Measurements from ENCODE around the gene CHRNA5.
"Not testable (repeated sequence)": the region's sequence is repeated elsewhere in the genome, so short reads cannot be mapped to it uniquely, and the experiment has no call there.

CHRNA5 gene

GRCh38 chr15:78537266-78537905 is 27.9 kb upstream of the CHRNA5 start:
- Histone ChIP-seq H3K9me3 (ENCODE audit: low read length) (no peaks in the 10 kb centered on the region), H2AFZ (ENCODE audit: low read length) (no peak overlapping the region), H3K36me3 (ENCODE audit: insufficient read depth, low read length) (peaks cover 9% of the 10 kb centered on the region), H3K9me2 (ENCODE audit: low read depth, low read length) (no peaks in the 10 kb centered on the region), H3K4me3 (ENCODE audit: low read depth, low read length, poor library complexity, severe bottlenecking) (no peak overlapping the region), H3F3A (ENCODE audit: insufficient read depth, low read length) (no peaks in the 10 kb centered on the region), H3K4me1 (ENCODE audit: insufficient read depth, low read length, severe bottlenecking) (peaks cover 19% of the 10 kb centered on the region), H3K27me3 (ENCODE audit: insufficient read depth, low read length) (no peaks in the 10 kb centered on the region), H3K9ac (ENCODE audit: low read length) (no peak overlapping the region), H3K27ac (ENCODE audit: low read depth, low read length, poor library complexity, severe bottlenecking) (no peak overlapping the region), H4K20me1 (ENCODE audit: insufficient read depth, low read length) (no peaks in the 10 kb centered on the region), H3K79me2 (ENCODE audit: insufficient read depth, low read length) (peaks cover 20% of the 10 kb centered on the region), H3K4me2 (ENCODE audit: low read length) (no peak overlapping the region)
- TF ChIP-seq, protein P1, sequence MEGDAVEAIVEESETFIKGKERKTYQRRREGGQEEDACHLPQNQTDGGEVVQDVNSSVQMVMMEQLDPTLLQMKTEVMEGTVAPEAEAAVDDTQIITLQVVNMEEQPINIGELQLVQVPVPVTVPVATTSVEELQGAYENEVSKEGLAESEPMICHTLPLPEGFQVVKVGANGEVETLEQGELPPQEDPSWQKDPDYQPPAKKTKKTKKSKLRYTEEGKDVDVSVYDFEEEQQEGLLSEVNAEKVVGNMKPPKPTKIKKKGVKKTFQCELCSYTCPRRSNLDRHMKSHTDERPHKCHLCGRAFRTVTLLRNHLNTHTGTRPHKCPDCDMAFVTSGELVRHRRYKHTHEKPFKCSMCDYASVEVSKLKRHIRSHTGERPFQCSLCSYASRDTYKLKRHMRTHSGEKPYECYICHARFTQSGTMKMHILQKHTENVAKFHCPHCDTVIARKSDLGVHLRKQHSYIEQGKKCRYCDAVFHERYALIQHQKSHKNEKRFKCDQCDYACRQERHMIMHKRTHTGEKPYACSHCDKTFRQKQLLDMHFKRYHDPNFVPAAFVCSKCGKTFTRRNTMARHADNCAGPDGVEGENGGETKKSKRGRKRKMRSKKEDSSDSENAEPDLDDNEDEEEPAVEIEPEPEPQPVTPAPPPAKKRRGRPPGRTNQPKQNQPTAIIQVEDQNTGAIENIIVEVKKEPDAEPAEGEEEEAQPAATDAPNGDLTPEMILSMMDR (IDR thresholded peaks at IDR 0.05; ENCODE audit: low read length): no peak

GRCh38 chr15:78538358-78538757 is 27.0 kb upstream of the CHRNA5 start:
- no peak for TF ChIP-seq EZH2 (IDR thresholded peaks at IDR 0.05; ENCODE audit: borderline replicate concordance, low read length)
- TF ChIP-seq, protein P1 (IDR thresholded peaks at IDR 0.05; ENCODE audit: low read length): no peak
- Histone ChIP-seq H3K9ac (ENCODE audit: low read length) (no peak overlapping the region), H3K9me3 (ENCODE audit: low read length) (no peaks in the 10 kb centered on the region), H3K9me2 (ENCODE audit: low read depth, low read length) (no peaks in the 10 kb centered on the region), H3K79me2 (ENCODE audit: insufficient read depth, low read length) (peaks cover 24% of the 10 kb centered on the region), H2AFZ (ENCODE audit: low read length) (no peak overlapping the region), H3K27ac (ENCODE audit: low read depth, low read length, poor library complexity, severe bottlenecking) (no peak overlapping the region), H3K4me1 (ENCODE audit: insufficient read depth, low read length, severe bottlenecking) (peaks cover 21% of the 10 kb centered on the region), H3K4me3 (ENCODE audit: low read depth, low read length, poor library complexity, severe bottlenecking) (no peak overlapping the region), H3K4me2 (ENCODE audit: low read length) (no peak overlapping the region), H3F3A (ENCODE audit: insufficient read depth, low read length) (no peaks in the 10 kb centered on the region), H3K36me3 (ENCODE audit: insufficient read depth, low read length) (peaks cover 19% of the 10 kb centered on the region), H4K20me1 (ENCODE audit: insufficient read depth, low read length) (no peaks in the 10 kb centered on the region), H3K27me3 (ENCODE audit: insufficient read depth, low read length) (no peaks in the 10 kb centered on the region)

- Histone ChIP-seq H3K27ac (ENCODE audit: low read depth, low read length, poor library complexity, severe bottlenecking) (peak overlapping the region; percentile 15), H3K79me2 (ENCODE audit: insufficient read depth, low read length) (peaks cover 24% of the 10 kb centered on the region), H3K4me3 (ENCODE audit: low read depth, low read length, poor library complexity, severe bottlenecking) (peak overlapping the region; percentile 89), H3K4me2 (ENCODE audit: low read length) (peak overlapping the region; percentile 75), H3K36me3 (ENCODE audit: insufficient read depth, low read length) (peaks cover 31% of the 10 kb centered on the region), H3K9ac (ENCODE audit: low read length) (peak overlapping the region; percentile 94), H3K4me1 (ENCODE audit: insufficient read depth, low read length, severe bottlenecking) (peaks cover 21% of the 10 kb centered on the region)
- not testable (repeated sequence) for H2AFZ ChIP-seq (ENCODE audit: low read length); H4K20me1 ChIP-seq (ENCODE audit: insufficient read depth, low read length); H3F3A ChIP-seq (ENCODE audit: insufficient read depth, low read length); H3K27me3 ChIP-seq (ENCODE audit: insufficient read depth, low read length); H3K9me2 ChIP-seq (ENCODE audit: low read depth, low read length); H3K9me3 ChIP-seq (ENCODE audit: low read length)
Observed at GRCh38 chr15:78539464-78540140, 25.7 kb upstream of the CHRNA5 start.
